Stimulated activated naive CD8-positive, alpha-beta T cell treated with anti-CD3 and anti-CD28 coated beads, Interleukin-15, Interleukin-2, amounts not matched to agents 100 ng/mL and 50 ng/mL, for 24 hours (primary cell): ENCODE data around the gene ZFAND6.

Experiments
- H3K27ac Mint-ChIP-seq: one replicate; pipeline ENCODE4 v1.8.0; 2021; ENCODE audit warnings: mild to moderate bottlenecking, mixed read lengths
- H3K27me3 Mint-ChIP-seq: one replicate; pipeline ENCODE4 v1.8.0; 2021; ENCODE audit warnings: mixed read lengths
- H3K36me3 Mint-ChIP-seq: one replicate; pipeline ENCODE4 v1.8.0; 2021; ENCODE audit warnings: low read depth, mixed read lengths
- H3K4me1 Mint-ChIP-seq: one replicate; pipeline ENCODE4 v1.8.0; 2021; ENCODE audit warnings: low read depth, mixed read lengths
- H3K4me3 Mint-ChIP-seq: one replicate; pipeline ENCODE4 v1.8.0; 2021; ENCODE audit warnings: mild to moderate bottlenecking, mixed read lengths
- H3K9me3 Mint-ChIP-seq: one replicate; pipeline ENCODE4 v1.8.0; 2021; ENCODE audit warnings: mixed read lengths

ZFAND6 gene

GRCh38 chr15:80186597-80186996 is 127.1 kb downstream of the ZFAND6 start:
- H3K27me3 Mint-ChIP-seq, result no peaks in the 10 kb centered on the region

More at GRCh38 chr15:80186597-80186996, 127.1 kb downstream of the ZFAND6 start:
- no peak overlapping the region for H3K27ac Mint-ChIP-seq
- H3K9me3 Mint-ChIP-seq, result no peaks in the 10 kb centered on the region
- H3K4me3 Mint-ChIP-seq, result no peak overlapping the region
- H3K36me3 Mint-ChIP-seq, result peaks cover 39% of the 10 kb centered on the region
- H3K4me1 Mint-ChIP-seq, result no peaks in the 10 kb centered on the region
